ENCODE measurements around the gene TMPRSS9. TPM values are rescaled to one million over a fixed set of nuclear protein-coding genes. Genes with fewer than 3 reads are reported as not detected.

TMPRSS9 gene
- polyA plus RNA-seq, 1 donor (not counting 4 experiments of a cell fraction or from before 2014, with no cell fraction given), result not detected

DNA sequence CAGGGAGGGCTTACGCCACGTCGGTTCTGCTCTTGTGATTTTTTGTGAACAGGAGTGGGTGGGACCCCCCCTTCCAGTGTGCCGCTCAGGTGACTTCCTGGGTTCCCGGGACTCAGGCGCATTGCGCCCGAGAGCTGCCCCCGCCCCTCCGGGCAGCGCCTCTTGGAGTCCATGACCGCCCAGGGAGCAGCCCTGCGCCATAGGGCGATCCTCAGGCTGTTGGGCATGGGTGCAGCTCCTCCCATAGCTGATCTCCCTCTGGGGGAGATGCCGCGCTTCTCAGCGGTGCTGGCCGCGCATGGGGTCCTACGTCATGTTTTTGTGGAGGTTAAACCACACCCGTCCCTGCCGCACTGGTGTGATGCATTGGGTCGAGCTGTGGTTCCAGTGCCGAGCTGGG lies 7.9 kb upstream of the TMPRSS9 start:
- H4K20me1 ChIP-seq (ENCODE audit: control insufficient read depth, extremely low read depth, insufficient read depth, low read length), result no peaks in the 10 kb centered on the region
- no peak for TF ChIP-seq EZH2 (IDR thresholded peaks at IDR 0.05; ENCODE audit: low read length)
- TF ChIP-seq, protein P1, sequence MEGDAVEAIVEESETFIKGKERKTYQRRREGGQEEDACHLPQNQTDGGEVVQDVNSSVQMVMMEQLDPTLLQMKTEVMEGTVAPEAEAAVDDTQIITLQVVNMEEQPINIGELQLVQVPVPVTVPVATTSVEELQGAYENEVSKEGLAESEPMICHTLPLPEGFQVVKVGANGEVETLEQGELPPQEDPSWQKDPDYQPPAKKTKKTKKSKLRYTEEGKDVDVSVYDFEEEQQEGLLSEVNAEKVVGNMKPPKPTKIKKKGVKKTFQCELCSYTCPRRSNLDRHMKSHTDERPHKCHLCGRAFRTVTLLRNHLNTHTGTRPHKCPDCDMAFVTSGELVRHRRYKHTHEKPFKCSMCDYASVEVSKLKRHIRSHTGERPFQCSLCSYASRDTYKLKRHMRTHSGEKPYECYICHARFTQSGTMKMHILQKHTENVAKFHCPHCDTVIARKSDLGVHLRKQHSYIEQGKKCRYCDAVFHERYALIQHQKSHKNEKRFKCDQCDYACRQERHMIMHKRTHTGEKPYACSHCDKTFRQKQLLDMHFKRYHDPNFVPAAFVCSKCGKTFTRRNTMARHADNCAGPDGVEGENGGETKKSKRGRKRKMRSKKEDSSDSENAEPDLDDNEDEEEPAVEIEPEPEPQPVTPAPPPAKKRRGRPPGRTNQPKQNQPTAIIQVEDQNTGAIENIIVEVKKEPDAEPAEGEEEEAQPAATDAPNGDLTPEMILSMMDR (optimal IDR thresholded peaks at IDR 0.05 in 1 of 3, IDR thresholded peaks at IDR 0.05 in 1 of 3, conservative IDR thresholded peaks at IDR 0.05 in 1 of 3; ENCODE audit: extremely low read depth in 1 of 3, insufficient read depth in 2 of 3, low read length in 3 of 3), result no peak
- no peak overlapping the region for H3K4me3 ChIP-seq (ENCODE audit: control insufficient read depth in 2 of 3, extremely low read depth in 1 of 3, insufficient read depth in 2 of 3, low read depth in 1 of 3, low read length in 3 of 3)
- no peaks in the 10 kb centered on the region for H3K9me3 ChIP-seq (ENCODE audit: control insufficient read depth, low read depth, low read length)
- H3K27me3 ChIP-seq (ENCODE audit: control insufficient read depth, extremely low read depth, insufficient read depth, low read length), result no peaks in the 10 kb centered on the region
- no peak overlapping the region for H3K9ac ChIP-seq (ENCODE audit: control insufficient read depth, extremely low read depth, insufficient read depth, low read length)
- dilution Hi-C loops (cut with MboI; ENCODE audit: extremely low pct_ligation_motif_present, low sequenced_read_pairs), result no loop called here
- FAIRE-seq, result no peak
- no peak for DNase-seq (ENCODE audit: low read depth, low spot score)
- H3K79me2 ChIP-seq (ENCODE audit: control insufficient read depth, insufficient read depth, low read length), result no peaks in the 10 kb centered on the region
- no peak overlapping the region for H3K4me2 ChIP-seq (ENCODE audit: control insufficient read depth, extremely low read depth, insufficient read depth, low read depth, low read length)
- H2AFZ ChIP-seq (ENCODE audit: control insufficient read depth, low read length), result no peak overlapping the region
- H3K27ac ChIP-seq (ENCODE audit: control insufficient read depth, insufficient read depth, low read length), result no peak overlapping the region
- no peaks in the 10 kb centered on the region for H3K4me1 ChIP-seq (ENCODE audit: control insufficient read depth, extremely low read depth, insufficient read depth, low read length)
- no peaks in the 10 kb centered on the region for H3K9me1 ChIP-seq (ENCODE audit: control insufficient read depth, extremely low read depth, insufficient read depth, low read length)
- H3K36me3 ChIP-seq (ENCODE audit: control insufficient read depth in 2 of 2, extremely low read depth in 1 of 2, insufficient read depth in 2 of 2, low read length in 2 of 2), result peaks cover 0 to 14% of the 10 kb centered on the region in 2 experiments

DNA sequence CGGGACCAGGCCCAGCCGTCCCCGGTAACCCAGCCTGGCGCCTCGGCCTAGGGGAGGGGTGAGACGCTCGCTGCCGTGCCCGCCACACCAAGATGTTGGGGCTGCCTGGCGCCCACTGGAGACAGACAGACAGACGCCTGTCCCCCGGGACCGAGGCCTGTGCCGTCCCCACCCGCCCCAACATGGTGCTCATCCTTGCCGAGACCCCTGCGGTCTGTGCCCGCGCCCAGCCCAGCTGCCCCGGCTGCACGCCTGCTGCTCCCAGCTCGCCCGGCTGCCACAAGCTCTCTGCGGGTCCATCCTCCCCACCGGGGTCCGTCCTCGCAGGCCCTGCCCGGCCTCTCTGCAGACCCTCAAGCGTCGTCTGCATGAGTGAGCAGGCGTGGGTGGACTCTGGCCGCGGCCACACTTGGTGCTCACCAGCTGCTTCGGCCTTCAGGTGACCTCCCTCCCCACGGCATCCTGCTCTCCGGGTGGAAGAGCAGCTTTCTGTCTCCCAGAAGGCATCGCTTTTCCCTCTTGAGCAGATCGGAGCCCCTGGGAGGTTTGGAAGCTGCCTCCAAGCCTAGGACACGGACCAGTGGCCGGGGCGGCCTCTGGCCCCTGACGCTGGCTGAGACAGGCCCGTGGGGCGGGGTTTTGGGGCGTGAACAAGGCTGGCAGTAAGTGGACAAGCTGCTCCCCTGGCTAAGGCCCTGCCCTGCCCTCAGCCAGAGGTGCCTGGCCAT lies 6.7 kb upstream of the TMPRSS9 start:
- DNase-seq (ENCODE audit: low read depth, low spot score) (no peak), FAIRE-seq (no peak)
- Histone ChIP-seq H3K27ac (ENCODE audit: control insufficient read depth, insufficient read depth, low read length) (no peak overlapping the region), H3K4me2 (ENCODE audit: control insufficient read depth, extremely low read depth, insufficient read depth, low read depth, low read length) (no peak overlapping the region), H3K4me1 (ENCODE audit: control insufficient read depth, extremely low read depth, insufficient read depth, low read length) (no peaks in the 10 kb centered on the region), H3K9me3 (ENCODE audit: control insufficient read depth, low read depth, low read length) (no peaks in the 10 kb centered on the region), H4K20me1 (ENCODE audit: control insufficient read depth, extremely low read depth, insufficient read depth, low read length) (no peaks in the 10 kb centered on the region), H2AFZ (ENCODE audit: control insufficient read depth, low read length) (no peak overlapping the region), H3K9ac (ENCODE audit: control insufficient read depth, extremely low read depth, insufficient read depth, low read length) (no peak overlapping the region), H3K4me3 (ENCODE audit: control insufficient read depth in 2 of 3, extremely low read depth in 1 of 3, insufficient read depth in 2 of 3, low read depth in 1 of 3, low read length in 3 of 3) (no peak overlapping the region), H3K79me2 (ENCODE audit: control insufficient read depth, insufficient read depth, low read length) (no peaks in the 10 kb centered on the region), H3K9me1 (ENCODE audit: control insufficient read depth, extremely low read depth, insufficient read depth, low read length) (no peaks in the 10 kb centered on the region), H3K36me3 (ENCODE audit: control insufficient read depth in 2 of 2, extremely low read depth in 1 of 2, insufficient read depth in 2 of 2, low read length in 2 of 2) (peaks cover 0 to 14% of the 10 kb centered on the region in 2 experiments), H3K27me3 (ENCODE audit: control insufficient read depth, extremely low read depth, insufficient read depth, low read length) (peaks cover 4% of the 10 kb centered on the region)
- TF ChIP-seq EZH2 (IDR thresholded peaks at IDR 0.05; ENCODE audit: low read length), result no peak
- TF ChIP-seq, protein P1 (optimal IDR thresholded peaks at IDR 0.05 in 1 of 3, IDR thresholded peaks at IDR 0.05 in 1 of 3, conservative IDR thresholded peaks at IDR 0.05 in 1 of 3; ENCODE audit: extremely low read depth in 1 of 3, insufficient read depth in 2 of 3, low read length in 3 of 3), result no peak
- dilution Hi-C loops (cut with MboI; ENCODE audit: extremely low pct_ligation_motif_present, low sequenced_read_pairs), result no loop called here
